ENCODE data around the gene HS3ST3B1.

- TF ChIP-seq ZNF600 (tag by site-specific recombination; IDR thresholded peaks at IDR 0.05) (no peak), REST (tag by site-specific recombination; IDR thresholded peaks at IDR 0.05) (no peak), CTCF (tag by site-specific recombination; IDR thresholded peaks at IDR 0.05) (no peak), RBAK (tag by site-specific recombination; IDR thresholded peaks at IDR 0.05) (no peak), PBX3 (CRISPR knock-in tag; IDR thresholded peaks at IDR 0.05) (no peak), PRDM4 (tag by site-specific recombination; IDR thresholded peaks at IDR 0.05) (no peak), ZNF416 (tag by site-specific recombination; IDR thresholded peaks at IDR 0.05) (no peak), ZNF311 (tag by site-specific recombination; IDR thresholded peaks at IDR 0.05; ENCODE audit: borderline replicate concordance) (no peak), ZNF138 (tag by site-specific recombination; IDR thresholded peaks at IDR 0.05; ENCODE audit: borderline replicate concordance) (no peak), ZBTB21 (tag by site-specific recombination; IDR thresholded peaks at IDR 0.05) (no peak), YY1 (tag by site-specific recombination; IDR thresholded peaks at IDR 0.05) (no peak), GLIS2 (tag by site-specific recombination; IDR thresholded peaks at IDR 0.05) (no peak), ZNF24 (tag by site-specific recombination; IDR thresholded peaks at IDR 0.05) (no peak)
Measured at GRCh38 chr17:14398766-14399165, 97.9 kb downstream of the HS3ST3B1 start.
